GM12864 (cell line): ENCODE measurements around the gene HIGD1A.

Experiments used
- DNase-seq: peaks from one replicate; pipeline ENCODE4 v3.0.0-alpha.2; 2011; ENCODE audit warnings: low read depth
- H3K4me3 ChIP-seq: 2 replicates; pipeline ENCODE4 v1.5.1; 2011; ENCODE audit warnings: mild to moderate bottlenecking, low read depth, low read length, control low read depth
- TF ChIP-seq, protein P1 (sequence below): IDR thresholded peaks from 2 replicates; pipeline ENCODE4 v1.5.1; 2011; ENCODE audit warnings: low read depth, mild to moderate bottlenecking, moderate library complexity, low read length, control low read depth, inconsistent platforms; ENCODE audit errors: missing control alignments

HIGD1A gene

DNA sequence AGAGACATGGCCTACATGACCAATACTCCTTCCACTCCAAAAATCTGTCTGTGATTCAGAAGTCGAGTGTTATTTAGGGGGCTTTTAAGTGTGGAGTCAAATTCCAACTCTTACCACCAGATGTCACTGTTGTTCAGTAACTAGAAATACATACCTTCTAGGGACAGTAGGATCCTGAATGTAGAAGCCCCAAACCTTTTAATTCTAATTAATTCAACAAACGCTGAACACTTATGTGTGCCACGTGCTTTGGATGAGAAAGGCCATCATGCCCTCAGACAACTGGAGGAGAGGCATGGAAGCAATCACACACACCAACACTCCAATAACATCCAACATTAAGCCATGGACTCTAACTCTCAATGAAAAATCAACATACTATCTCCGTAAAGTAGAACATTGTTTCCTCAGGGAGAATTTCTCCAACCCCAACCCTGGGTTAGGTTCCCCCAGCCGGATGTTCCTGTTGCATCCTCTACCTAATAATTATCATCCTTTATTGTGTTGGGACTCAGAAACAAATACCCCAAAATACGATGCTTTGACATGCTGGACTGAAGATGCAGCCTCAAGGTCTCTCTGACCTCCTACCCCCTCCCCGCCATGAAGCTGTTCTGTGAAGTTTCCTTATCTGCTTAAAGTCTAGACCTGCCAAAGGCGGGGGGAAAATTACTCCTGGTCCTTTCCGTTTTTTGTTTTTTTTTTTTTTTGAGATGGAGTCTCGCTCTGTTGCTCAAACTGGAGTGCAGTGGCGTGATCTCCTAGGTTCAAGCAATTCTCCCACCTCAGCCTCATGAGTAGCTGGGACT is 23.2 kb downstream of the HIGD1A start:
- DNase-seq, result peak; percentile 60
- no peak overlapping the region for H3K4me3 ChIP-seq
- TF ChIP-seq, protein P1, sequence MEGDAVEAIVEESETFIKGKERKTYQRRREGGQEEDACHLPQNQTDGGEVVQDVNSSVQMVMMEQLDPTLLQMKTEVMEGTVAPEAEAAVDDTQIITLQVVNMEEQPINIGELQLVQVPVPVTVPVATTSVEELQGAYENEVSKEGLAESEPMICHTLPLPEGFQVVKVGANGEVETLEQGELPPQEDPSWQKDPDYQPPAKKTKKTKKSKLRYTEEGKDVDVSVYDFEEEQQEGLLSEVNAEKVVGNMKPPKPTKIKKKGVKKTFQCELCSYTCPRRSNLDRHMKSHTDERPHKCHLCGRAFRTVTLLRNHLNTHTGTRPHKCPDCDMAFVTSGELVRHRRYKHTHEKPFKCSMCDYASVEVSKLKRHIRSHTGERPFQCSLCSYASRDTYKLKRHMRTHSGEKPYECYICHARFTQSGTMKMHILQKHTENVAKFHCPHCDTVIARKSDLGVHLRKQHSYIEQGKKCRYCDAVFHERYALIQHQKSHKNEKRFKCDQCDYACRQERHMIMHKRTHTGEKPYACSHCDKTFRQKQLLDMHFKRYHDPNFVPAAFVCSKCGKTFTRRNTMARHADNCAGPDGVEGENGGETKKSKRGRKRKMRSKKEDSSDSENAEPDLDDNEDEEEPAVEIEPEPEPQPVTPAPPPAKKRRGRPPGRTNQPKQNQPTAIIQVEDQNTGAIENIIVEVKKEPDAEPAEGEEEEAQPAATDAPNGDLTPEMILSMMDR, result peak; percentile 61

GRCh38 chr3:42780398-42780797 is 23.9 kb downstream of the HIGD1A start:
- H3K4me3 ChIP-seq, result no peak overlapping the region
- TF ChIP-seq, protein P1, result no peak
- no peak for DNase-seq

DNA sequence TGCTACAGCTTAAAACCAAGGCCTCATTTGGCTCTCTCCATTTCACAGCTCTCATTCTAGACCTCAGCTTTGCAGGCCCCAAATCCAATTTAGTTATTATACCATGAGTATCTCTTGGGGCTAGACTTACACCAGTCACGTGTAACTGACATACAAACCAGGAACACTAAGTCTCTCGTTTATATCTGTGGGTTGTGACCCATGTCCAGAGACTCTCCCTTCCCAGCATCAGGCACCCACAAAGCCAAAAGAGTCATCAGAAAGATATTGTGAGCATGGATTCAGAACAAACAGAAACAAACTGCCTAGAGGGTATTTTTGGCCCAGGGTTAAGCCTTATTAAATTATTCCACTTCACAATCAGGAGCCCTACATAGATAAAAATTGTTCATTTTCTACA is 25.6 kb downstream of the HIGD1A start:
- TF ChIP-seq, protein P1, result no peak
- no peak overlapping the region for H3K4me3 ChIP-seq
- DNase-seq, result no peak

GRCh38 chr3:42773409-42773751 is 30.9 kb downstream of the HIGD1A start:
- H3K4me3 ChIP-seq, result peak overlapping the region; percentile 64
- TF ChIP-seq, protein P1, result no peak
- DNase-seq, result no peak

DNA sequence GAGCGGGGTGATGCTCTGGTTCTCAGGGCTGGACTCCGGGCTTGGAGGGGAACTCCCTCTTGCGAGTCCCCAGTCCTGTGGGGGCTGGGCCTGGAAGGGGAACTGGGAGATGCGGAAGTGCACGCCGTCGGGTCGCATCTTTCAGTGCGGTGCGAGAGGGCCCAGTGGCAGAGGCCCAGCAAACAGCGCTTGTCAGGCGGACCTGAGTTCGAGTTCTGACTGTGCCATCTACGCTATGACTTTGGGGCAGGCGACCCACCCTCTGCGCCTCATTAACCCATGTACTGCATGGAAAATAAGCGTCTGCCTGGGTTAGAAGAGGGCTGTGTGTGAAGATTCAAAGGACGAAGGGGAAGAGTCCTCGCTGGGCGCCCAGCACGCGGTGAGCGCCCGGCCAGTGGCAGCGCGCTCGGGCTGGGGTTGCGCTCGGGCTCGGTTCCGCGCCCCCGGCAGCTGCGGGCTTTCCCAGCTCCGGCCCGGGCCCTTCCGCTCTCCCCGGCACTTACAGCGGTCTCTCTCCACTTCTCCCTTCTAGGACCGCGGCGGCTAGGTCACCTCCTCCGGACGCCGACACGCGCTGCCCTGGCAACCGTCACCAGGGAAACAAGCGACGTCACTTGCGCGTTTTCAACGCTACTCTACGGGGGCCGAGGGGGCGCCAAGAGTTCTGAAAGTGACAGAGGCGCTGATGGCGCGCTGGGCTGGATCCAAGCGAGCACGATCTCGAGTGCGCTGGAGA is 31.5 kb downstream of the HIGD1A start, which contains the start of gene CCDC13:
TSS of gene CCDC13 (minus strand) at position 584 of the 739 bp plus-strand sequence. CDS start 14,908 bp downstream, outside the sequence.
- TF ChIP-seq, protein P1, result no peak
- peak within 1 kb of the TSS; percentile 64 for H3K4me3 ChIP-seq
- DNase-seq, result peak; percentile 83

DNA sequence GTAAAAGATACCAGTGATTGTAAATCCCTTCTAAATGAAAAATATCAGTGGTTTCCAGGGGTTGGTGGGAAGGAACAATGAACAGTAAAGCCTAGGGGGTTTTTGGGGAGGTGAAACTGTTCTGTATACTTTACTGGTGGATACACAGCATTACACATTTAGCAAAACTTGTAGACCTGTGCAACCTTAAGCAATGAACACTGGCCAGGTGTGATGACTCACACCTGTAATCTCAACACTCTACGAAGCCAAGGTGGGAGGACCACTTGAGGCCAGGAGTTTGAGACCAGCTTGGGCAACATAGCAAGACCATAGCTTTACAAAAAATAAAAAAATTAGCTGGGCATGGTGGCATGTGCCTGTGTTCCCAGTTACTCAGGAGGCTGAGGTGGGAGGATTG is 33.0 kb downstream of the HIGD1A start:
- TF ChIP-seq, protein P1, result no peak
- no peak for DNase-seq
- H3K4me3 ChIP-seq, result no peak overlapping the region
